Measurements from ENCODE around the gene RAB12.
"Not testable (repeated sequence)": the region's sequence is repeated elsewhere in the genome, so short reads cannot be mapped to it uniquely, and the experiment has no call there.

The RAB12 gene

DNA sequence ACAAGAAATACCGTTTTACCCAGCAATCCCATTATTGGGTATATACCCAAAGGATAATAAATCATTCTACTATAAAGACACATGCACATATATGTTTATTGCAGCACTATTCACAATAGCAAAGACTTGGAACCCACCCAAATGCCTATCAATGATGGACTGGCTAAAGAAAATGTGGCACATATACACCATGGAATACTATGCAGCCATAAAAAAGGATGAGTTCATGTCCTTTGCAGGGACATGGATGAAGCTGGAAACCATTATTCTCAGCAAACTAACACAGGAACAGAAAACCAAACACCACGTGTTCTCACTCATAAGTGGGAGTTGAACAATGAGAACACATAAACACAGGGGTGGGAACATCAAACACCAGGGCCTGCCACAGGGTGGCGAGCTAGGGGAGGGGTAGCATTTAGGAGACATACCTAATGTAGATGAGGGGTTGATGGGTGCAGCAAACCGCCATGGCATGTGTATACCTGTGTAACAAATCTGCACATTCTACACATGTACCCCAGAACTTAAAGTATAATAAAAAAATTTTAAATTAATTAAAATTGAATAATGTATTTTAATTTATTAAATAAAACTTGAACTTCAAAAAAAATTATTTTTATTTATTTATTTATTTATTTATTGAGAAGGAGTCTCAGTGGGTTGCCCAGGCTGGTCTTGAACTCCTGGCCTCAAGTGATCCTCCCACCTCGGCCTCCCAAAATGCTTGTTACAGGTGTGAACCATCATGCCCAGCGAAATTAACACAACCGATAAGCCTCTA, 42.4 kb downstream of the RAB12 start:
- DNase-seq (ENCODE audit: low spot score) = not testable (repeated sequence)

- peak; percentile 65 for DNase-seq (ENCODE audit: low spot score)
Observed at GRCh38 chr18:8654503-8655451, 45.5 kb downstream of the RAB12 start.

DNA sequence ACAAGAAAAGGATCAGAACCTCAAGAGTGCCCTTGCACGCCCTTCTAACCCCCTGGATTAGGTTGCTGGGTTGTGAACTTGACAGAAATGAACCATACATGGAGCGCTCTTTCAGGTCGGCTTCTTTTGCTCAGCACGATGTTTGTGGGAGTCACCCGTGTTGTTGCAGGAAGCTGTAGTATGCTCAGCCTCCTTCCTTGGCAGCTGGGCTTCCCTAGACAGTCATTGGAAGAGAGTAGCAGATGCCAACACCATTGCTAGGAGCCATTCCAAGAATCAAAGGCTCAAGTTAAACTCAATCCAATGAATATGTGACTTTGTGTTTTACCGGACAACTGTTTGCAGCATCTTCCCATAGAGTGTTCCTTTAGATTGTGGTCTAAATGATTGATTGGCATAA, 47.0 kb downstream of the RAB12 start:
- no peak for DNase-seq (ENCODE audit: low spot score)

DNA sequence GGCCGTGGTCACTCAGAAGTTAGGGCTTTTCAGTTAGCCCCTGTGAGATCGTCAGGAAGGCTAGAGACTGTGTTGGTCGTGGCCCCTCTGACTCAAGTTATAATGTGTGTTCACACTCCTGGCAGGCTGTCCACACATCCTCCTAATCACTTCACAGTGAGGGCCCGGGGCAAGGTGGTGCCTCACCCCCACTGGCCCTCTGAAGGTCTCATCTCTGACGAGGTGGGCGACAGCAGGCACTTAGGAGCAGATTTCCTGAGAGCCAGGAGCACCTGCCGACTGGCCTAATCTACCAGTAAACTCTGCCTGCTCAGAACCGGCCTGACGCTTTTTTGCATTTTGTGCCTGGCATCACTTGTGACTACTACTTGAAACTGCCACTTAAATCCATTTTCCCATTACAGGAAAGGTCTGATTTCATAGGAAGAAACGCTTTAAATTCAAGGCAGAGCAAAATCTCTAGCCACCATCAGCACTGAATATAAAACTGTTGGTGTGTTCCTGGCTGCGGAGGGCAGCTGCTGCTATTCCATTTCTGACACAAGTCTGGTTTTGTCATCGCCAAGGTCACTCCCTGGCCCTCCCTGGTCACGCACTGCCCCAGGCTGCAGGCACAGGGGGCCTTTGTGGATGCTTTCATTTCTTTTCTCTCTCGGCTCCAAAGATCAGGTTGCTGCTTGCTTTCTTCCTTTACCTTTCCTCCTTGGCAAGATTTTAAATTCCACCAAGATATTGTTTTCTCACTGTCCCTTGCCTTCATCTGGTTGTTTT, 48.0 kb downstream of the RAB12 start:
- DNase-seq (ENCODE audit: low spot score) = peak; percentile 33

- peak; percentile 73 for DNase-seq (ENCODE audit: low spot score)
Observed at GRCh38 chr18:8657873-8658470, 48.7 kb downstream of the RAB12 start.

DNA sequence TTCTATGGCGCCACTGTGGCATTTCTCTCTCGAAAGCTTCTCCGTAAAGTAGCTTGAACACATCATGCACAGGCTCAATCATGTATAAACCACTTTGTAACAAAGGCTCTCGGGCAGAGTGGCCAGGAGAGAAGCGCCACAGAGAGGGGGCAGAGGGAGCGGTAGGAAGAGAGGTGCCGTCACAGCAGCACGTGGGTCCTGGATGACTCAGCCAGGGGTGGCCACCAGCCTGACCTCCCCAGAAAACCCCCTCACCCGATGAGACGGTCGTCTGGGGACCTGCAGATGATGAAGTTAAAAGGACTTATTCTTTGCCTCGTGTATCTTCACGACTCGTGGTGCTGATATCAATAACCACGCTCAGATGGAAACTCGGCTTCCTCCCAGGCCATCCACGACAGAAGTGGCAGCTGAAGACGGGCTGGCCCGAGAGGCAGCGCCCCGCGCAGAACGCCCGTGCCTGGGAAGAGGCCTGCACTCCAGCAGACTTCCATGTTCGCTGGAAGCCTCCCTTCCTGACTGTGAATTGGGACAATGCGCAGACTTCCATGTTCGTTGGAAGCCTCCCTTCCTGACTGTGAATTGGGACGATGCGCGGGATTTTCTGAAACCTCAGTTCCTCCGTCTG, 49.7 kb downstream of the RAB12 start:
- DNase-seq (ENCODE audit: low spot score) = no peak

- no peak for DNase-seq (ENCODE audit: low spot score)
Observed at GRCh38 chr18:8659609-8660242, 50.5 kb downstream of the RAB12 start.

DNA sequence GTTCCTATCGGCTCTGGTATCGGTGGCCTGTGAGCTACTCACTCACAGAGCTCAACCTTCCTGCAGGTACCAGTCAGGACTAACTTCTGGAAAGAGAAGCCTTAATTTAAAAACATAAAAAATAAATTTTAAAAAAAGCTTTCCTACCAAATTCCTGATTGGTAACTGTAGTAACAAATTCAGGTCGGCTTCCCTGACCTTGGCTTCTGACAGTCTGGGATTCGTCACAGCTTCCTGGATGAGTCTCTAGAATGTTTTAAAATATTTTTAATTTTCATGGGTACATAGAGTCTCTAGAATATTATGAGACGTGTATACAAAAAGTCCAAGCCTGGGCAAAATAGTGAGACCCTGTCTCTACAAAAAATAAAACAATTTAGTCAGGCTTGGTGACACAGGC, 51.1 kb downstream of the RAB12 start:
- no peak for DNase-seq (ENCODE audit: low spot score)

DNA sequence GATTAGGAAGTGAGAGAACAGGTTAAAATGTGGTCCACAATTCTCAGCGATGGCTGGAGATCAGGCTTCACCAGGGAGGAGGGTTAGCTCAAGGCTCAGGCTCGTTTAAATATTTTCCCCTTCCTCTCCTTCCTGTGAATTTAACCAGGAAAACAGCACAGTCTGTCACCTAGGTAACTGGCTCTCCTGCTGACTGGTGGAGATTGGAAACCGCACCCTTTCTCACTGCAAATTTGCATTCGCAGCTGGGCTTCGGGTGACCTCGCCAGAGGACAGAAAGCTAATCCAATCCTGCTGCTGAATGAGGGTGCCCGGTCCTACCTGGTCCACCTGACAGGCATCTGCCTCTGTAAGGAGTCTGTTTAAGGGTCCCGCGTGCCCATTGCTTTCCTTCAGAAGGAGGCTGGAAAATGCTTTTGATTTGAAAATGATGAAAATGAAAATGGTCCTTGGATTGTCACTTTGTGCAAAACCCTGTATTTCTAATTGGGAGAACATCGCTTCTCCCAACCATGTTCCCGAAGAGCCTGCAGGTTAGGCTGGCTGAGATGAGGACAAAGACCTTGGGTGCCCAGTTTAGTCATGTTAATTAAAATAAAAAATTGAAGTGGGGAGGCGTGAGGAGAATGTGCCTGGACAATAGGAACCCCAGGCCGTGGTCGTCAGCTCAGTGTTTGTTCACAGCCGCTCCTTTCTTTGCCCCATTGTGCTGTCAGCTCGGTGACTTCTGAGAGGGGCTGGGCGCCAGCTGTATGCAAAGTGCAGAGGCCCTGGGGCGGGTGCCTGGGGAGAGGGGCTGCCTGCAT, 52.7 kb downstream of the RAB12 start:
- DNase-seq (ENCODE audit: low spot score) = peak; percentile 63

GRCh38 chr18:8662560-8663255, 53.5 kb downstream of the RAB12 start:
- DNase-seq (ENCODE audit: low spot score) = peak; percentile 84

DNA sequence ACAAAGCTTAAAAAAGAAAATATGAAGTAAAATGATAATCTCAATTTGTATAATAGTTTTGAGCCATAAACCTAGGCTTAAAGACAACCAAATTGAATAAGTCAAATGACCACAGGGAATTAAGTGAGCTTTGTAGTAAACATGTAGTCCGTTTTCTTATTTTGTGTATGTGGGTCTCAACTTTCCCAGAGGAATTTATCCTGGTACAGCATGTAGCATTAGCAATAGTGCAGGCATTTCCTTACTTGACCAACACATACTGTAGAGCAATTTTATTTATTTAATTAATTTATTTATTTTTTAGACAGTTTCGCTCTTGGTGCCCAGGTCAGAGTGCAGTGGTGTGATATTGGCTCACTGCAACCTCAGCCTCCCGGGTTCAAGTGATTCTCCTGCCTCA, 58.6 kb downstream of the RAB12 start:
- no peak for DNase-seq (ENCODE audit: low spot score)

- no peak for DNase-seq (ENCODE audit: low spot score)
Observed at GRCh38 chr18:8668381-8668780, 59.1 kb downstream of the RAB12 start.

DNA sequence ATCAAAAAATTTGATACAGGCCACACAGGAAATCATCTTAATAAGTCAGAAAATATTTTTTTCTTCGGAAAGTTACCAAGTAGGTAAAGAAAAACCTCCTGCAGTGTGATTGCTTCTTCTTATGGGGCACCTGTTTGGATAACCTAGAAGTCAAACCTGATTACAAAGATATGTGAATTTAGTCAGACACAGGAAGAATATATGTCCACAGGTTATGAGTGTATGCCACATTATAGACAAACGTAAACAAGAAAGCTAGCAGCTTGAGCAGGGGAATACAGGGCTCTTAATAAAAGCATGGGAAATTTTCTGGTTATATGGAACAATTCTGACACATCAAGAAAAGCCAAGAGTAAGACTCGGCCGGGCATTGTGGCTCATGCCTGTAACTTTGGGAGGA, 60.3 kb downstream of the RAB12 start:
- DNase-seq (ENCODE audit: low spot score) = no peak

DNA sequence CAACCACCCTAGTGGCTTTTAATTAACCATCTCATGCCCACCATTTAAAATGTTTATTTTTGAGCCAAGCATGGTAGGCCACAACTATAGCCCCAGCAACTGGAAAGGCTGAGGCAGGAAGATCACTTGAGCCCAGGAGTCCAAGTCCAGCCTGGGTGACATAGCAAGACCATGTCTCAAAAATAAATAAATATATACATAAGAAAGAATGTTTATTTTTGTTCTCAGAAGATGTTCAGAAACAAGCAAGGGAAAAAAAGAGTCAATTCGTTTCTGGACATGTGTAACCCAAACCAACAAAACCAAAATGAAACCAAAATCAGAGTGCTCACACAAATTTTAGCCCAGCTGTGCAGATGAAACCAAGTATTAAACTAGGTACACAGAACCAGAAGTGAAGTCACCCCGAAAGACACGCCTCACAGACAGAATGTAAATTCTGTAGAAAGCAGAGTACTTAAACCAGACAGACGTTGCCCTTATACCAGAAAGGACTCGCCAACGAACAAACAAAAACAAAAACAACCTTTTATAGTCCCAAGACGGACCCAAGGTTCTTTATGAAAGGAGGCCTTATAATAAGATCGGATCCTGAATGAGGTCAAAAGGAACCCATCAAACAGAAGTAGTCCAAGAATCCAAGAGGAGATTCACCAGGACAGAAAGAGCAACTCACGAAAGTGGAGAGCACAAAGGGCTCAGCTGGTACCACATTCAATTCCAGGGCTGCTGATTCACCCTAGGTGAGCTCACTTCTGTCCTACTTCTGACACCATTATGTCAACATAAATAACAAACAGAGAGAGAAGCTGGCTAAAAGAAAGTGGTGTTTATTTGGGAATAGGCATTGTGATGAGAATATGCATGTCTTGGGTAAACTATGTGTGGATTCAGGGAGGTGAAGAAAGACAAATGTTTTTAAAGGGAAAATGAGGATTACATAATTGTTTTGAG, 64.3 kb downstream of the RAB12 start:
- no peak for DNase-seq (ENCODE audit: low spot score)

GRCh38 chr18:8675057-8675456, 65.8 kb downstream of the RAB12 start:
- no peak for DNase-seq (ENCODE audit: low spot score)

DNA sequence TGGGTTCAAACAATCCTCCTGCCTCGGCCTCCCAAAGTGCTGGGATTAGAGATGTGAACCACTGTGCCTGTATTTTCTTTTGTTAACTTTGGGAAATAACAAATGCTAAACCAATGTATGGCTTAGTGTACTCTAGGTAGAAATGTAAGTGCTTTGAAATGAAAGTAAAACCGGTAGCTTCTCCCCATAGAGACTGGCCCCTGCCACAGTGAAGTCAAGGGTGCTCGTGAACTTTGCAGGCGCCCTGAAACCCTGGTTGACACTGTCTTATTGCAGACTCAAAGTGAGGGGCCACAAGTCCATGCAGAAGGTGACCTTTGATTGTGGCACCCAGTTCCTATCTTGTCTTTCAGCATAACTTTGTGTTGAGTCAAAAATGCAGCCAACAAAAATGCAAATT, 72.0 kb downstream of the RAB12 start:
- no peak for DNase-seq (ENCODE audit: low spot score)

DNA sequence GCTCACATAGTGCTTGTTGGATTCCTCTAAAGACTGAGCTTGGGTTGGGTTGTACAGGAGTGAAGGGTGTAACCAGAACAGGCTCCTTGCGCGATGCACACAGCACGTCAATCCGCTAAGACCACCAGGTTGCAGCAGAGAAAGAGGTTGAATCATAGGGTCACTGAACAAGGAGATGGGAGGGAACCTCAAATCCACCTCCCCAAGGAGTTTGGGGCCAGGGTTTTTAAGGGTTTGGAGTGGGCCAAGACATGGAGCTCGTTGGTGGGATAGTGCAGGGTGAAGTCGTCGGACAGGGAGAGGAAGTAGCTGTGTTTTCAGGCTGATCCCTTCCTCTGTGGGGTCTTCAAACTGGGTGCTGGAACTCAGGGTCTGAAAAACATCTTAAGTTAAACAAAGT, 75.3 kb downstream of the RAB12 start:
- DNase-seq (ENCODE audit: low spot score) = no peak
